GM20000 (cell line): Measurements from ENCODE around the gene ZBTB7A.
"Not testable (repeated sequence)": the region's sequence is repeated elsewhere in the genome, so short reads cannot be mapped to it uniquely, and the experiment has no call there.

Source experiments
- DNase-seq: peaks from one replicate; pipeline ENCODE4 v3.0.0; 2012; ENCODE audit warnings: low spot score
- TF ChIP-seq, protein P1 (sequence below): IDR thresholded peaks from 2 replicates; pipeline ENCODE4 v1.5.1; 2012; ENCODE audit warnings: mild to moderate bottlenecking, control low read depth; ENCODE audit errors: extremely low read depth, missing control alignments

ZBTB7A gene

DNA sequence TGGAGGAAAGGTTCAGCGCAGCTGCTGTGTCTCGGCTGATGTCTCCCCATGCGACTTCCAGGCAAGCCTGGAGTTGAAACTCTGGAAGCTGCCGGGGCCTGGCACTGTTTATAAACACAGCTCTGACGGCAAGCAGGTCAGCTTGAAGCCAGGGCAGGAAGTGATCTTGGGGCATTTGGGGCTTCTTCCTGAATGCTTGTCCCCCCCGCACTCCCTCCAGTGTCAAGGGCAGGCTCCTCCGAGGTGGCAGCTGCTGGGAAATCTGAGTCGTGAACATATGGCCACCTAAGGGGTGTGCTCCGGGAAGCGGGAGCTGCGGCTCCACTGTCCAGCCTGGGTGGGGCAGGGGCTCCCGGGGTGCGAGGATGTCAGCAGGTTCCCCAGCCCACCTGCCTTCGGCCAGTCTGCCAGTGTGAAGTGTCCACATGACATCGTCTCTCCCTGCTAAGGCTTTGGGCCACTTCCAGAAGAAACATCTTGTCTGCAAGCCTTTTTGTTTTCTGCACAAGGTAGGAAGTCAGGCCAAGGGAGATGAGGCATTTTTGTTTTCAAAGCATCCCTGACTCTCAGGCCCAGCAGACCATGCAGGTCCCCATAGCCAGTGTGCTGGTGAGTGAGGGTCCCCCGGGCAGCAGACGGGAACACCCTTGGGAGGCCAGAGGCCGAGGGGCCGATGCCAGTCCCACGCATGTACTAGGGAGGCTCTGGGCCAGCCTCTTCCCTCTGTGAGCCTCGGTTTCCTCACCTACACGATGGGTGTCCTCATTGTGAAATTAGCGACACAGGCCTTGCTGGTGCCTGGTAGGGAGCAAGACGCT is 56.5 kb downstream of the ZBTB7A start:
- no peak for DNase-seq
- TF ChIP-seq, protein P1, sequence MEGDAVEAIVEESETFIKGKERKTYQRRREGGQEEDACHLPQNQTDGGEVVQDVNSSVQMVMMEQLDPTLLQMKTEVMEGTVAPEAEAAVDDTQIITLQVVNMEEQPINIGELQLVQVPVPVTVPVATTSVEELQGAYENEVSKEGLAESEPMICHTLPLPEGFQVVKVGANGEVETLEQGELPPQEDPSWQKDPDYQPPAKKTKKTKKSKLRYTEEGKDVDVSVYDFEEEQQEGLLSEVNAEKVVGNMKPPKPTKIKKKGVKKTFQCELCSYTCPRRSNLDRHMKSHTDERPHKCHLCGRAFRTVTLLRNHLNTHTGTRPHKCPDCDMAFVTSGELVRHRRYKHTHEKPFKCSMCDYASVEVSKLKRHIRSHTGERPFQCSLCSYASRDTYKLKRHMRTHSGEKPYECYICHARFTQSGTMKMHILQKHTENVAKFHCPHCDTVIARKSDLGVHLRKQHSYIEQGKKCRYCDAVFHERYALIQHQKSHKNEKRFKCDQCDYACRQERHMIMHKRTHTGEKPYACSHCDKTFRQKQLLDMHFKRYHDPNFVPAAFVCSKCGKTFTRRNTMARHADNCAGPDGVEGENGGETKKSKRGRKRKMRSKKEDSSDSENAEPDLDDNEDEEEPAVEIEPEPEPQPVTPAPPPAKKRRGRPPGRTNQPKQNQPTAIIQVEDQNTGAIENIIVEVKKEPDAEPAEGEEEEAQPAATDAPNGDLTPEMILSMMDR = no peak

DNA sequence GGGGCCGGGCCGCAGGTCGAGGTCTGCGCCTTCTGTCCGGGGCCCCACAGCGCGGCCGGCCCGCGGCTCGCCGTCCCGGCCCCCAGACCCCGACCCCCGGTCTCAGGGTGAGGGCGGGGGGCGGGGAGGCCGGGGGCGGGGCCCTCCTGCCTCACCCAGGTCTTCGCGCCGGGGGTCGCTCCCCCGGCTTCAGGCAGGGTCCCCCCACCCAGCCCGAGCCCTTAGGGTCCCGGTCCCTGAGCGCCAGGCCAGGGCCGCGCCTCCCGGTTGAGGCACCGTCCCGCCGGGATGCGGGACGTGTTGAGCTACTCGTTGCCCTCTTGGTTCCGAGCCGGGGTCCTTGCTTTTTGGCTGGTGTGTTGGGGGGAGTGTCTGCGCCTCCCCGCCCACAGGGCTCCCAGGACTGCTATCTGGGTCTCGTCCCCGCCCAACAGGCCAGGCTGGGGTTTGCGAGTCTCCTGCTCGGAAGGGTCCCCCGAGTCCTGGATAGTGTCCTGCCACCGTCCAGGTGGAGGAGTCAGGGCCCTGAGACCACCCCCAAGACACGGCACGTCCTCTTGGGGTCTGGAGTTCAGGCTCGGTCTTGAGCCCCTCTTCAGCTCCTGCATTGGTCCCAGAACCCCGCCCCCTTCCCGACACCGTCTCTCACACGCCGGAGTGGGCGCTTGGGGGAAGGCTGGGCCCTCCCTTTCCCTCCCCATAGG is 58.7 kb downstream of the ZBTB7A start:
- no peak for DNase-seq
- TF ChIP-seq, protein P1 = no peak

DNA sequence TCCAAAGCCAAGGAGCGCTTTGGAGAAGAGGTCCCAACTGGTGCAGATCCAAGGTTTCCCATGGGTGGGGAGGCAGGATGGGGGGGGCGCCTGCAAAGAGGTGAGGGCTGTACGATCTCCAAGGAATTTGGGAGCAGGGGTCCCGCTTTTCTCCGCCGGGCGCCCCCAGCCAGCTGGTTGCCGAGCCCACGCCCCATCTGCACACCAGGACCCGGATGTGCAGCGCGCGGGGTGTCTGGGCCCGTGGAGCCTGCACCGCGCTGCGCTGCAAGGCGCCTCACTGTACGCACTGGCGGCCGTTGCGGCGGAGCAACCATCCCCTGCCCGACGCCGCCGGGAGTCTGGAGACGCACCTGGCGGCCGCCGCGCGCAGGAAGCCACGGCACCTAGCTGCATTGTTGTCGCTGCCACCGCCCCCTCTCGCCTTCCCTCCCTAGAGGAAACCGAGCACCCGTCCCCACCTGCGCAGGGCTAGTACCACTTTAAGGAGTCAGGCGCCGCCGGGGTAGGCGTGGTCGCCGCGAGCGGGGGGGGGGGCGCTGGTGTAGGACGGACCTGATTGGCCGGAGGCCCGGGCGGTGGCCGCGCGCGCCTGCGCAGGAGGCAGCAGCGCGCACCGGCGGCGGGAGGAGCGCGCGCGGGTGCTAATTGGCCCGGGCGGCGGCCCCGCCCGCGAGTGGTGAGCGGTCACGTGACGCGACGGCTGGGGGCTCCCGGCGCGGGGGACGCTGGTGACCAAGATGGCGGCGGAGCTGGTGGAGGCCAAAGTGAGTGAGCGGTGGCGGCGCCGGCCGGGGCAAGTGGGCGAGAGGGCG is 59.5 kb downstream of the ZBTB7A start, which contains the start of gene PIAS4:
TSS of gene PIAS4 (plus strand) at position 716 of the 815 bp plus-strand sequence. CDS start at position 741, 25 bp downstream.
- DNase-seq = peak; percentile 100
- TF ChIP-seq, protein P1 = no peak

DNA sequence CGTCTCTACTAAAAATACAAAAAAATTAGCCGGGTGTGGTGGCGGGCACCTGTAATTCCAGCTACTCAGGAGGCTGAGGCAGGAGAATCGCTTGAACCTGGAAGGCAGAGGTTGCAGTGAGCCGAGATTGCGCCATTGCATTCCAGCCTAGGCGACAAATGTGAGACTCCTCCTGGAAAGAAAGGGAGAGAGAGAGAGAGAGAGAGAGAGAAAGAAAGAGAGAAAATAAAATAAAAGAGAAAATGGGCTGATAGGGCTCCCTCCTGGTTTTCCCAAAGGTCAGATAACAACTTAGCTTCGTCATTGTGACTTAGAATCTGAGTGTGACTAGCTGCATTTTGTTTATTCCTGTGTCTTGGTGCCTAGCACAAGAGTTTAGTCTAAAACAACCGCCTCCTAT is 61.3 kb downstream of the ZBTB7A start:
- not testable (repeated sequence) for DNase-seq

DNA sequence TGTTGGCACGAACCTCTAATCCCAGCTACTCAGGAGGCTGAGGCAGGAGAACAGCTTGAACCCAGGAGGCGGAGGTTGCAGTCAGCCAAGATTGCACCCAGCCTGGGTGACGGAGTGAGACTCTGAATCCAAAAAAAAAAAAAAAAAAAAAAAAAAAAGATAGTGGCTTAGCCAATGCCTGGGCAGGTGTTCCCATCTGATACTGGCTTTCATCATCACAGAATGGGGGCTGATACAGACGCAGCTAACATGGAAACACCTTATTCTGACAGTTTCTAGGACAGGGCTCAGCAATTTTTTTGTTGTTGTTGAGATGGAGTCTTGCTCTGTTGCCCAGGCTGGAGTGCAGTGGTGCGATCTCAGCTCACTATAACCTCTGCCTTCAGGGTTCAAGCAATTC is 65.9 kb downstream of the ZBTB7A start:
- not testable (repeated sequence) for DNase-seq

DNA sequence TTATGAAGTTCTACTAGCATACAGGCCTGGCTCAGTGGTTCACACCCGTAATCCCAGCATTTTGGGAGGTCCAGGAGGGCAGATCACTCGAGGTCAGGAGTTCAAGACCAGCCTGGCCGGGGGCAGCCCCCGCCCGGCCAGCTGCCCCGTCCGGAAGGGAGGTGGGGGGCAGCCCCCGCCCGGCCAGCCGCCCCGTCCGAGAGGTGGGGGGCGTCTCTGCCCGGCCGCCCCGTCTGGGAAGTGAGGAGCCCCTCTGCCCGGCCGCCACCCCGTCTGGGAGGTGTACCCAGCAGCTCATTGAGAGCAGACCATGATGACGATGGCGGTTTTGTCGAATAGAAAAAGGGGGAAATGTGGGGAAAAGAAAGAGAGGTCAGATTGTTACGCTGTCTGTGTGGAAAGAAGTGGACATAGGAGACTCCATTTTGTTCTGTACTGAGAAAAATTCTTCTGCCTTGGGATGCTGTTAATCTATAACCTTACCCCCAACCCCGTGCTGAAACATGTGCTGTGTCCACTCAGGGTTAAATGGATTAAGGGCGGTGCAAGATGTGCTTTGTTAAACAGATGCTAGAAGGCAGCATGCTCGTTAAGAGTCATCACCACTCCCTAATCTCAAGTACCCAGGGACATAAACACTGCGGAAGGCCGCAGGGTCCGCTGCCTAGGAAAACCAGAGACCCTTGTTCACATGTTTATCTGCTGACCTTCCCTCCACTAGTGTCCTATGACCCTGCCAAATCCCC is 67.9 kb downstream of the ZBTB7A start:
- not testable (repeated sequence) for DNase-seq

DNA sequence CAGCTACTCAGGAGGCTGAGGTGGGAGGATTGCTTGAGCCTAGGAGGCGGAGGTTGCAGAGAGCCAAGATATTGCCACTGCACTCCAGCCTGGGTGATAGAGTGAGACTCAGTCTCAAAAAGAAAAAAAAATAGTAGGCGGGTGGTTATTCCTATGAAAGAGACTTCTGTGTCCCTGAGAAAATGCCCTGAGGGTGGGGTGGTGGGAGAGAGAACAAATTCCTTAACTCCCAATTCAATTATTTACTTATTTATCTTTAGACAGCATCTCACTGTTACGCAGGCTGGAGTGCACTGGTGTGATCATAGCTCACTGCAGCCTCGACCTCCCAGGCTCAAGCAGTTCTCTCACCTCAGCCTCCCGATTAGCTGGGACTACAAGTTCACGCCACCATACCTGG is 71.1 kb downstream of the ZBTB7A start:
- no peak for DNase-seq
- TF ChIP-seq, protein P1 = no peak
